Neuron (in vitro differentiated cells): ENCODE measurements around the gene SLC7A1.

Source experiments
- H2AFZ ChIP-seq: one replicate; pipeline ENCODE4 v1.6.1; 2013; ENCODE audit warnings: low read depth, mild to moderate bottlenecking, inconsistent platforms, low read length, moderate library complexity
- H3K27me3 ChIP-seq: one replicate; pipeline ENCODE4 v1.6.1; 2013; ENCODE audit warnings: low read length; ENCODE audit not compliant: insufficient read depth
- H3K36me3 ChIP-seq: one replicate; pipeline ENCODE4 v1.6.1; 2013; ENCODE audit warnings: low read length; ENCODE audit not compliant: insufficient read depth
- H3K4me1 ChIP-seq: one replicate; pipeline ENCODE4 v1.6.1; 2013; ENCODE audit warnings: low read length; ENCODE audit not compliant: insufficient read depth
- H3K4me3 ChIP-seq: 2 replicates; pipeline ENCODE4 v1.5.1; 2013; ENCODE audit warnings: mild to moderate bottlenecking, low read length, moderate library complexity
- H3K9me3 ChIP-seq: one replicate; pipeline ENCODE4 v1.6.1; 2013; ENCODE audit warnings: low read length

SLC7A1 gene

DNA sequence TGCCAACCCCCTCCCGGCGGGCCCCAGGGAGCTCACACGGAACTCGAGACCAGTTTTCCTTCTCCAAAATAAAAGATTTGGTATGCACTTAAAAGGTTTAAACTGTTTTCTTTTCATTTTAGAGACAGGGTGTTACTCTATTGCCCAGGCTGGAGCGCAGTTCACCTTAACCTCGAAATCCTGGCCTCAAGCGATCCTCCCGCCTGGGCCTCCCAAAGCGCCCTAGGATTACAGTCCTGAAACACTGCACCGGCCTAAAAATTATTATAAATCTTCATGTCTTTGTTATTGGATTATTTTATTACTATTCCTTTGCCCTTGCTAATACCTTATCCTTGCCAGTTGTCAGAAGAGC is 553 bp upstream of the SLC7A1 start:
- Histone ChIP-seq H2AFZ (peak overlapping the region; percentile 44), H3K27me3 (peaks cover 3% of the 10 kb centered on the region), H3K36me3 (no peaks in the 10 kb centered on the region), H3K4me1 (peaks cover 11% of the 10 kb centered on the region), H3K4me3 (peak overlapping the region; percentile 72), H3K9me3 (no peaks in the 10 kb centered on the region)

DNA sequence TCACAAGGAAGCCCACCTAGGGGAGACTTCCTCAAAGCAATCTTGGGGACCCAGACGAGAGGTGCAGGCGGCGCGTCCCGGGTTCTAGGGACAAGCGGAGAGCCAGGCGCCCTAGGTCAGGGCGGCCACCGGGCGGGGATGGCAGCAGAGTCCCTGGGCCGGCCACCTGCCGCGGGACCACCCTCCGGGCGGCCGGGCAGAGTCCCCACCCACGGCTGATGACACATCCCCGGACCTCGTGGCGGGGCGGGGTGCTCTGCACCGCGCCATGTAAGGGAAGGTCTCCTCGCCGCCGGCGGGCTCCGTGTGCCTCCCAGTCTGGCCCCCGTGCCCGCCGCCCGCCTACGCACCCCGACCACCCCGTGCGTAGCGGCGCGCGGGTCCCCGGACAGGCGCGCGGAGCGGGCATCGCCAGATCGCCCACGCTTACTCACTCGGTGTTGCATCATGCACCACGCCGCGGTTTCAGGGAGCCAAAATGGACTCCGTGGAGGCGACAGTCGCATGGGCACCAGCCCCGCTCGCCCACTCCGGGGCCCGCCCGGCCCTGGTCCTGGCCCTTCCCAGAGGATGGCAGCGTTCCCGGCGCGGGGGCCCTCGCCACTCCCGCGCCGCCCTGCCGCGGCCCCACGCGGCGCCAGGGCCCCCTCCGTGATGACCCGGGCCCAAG is 643 bp downstream of the SLC7A1 start:
- H2AFZ ChIP-seq = peak overlapping the region; percentile 69
- peak overlapping the region; percentile 72 for H3K4me3 ChIP-seq
- peaks cover 11% of the 10 kb centered on the region for H3K4me1 ChIP-seq
- H3K36me3 ChIP-seq = no peaks in the 10 kb centered on the region
- peaks cover 3% of the 10 kb centered on the region for H3K27me3 ChIP-seq
- H3K9me3 ChIP-seq = no peaks in the 10 kb centered on the region

DNA sequence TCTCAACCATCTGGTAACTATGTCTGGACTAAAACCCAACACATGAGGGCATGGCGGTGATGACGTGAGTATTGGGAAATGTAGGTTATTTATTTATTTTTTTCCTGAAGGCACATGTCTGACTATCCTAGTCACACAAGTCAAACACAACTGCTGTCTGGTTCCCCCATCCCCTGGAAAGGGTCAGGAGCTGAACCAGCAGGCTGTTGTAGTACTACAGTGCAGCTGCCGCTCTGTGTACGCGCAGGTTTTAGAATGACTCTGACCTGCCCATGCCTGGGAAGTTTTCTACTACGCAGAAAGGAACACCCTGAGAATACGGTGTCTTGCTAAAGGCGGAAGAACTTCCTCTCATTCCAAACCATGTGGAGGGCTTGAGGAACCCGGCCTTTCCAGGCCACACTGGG is 1.2 kb downstream of the SLC7A1 start:
- H3K4me1 ChIP-seq = peaks cover 11% of the 10 kb centered on the region
- H3K27me3 ChIP-seq = peaks cover 3% of the 10 kb centered on the region
- H3K36me3 ChIP-seq = no peaks in the 10 kb centered on the region
- H2AFZ ChIP-seq = peak overlapping the region; percentile 69
- no peaks in the 10 kb centered on the region for H3K9me3 ChIP-seq
- peak overlapping the region; percentile 72 for H3K4me3 ChIP-seq

DNA sequence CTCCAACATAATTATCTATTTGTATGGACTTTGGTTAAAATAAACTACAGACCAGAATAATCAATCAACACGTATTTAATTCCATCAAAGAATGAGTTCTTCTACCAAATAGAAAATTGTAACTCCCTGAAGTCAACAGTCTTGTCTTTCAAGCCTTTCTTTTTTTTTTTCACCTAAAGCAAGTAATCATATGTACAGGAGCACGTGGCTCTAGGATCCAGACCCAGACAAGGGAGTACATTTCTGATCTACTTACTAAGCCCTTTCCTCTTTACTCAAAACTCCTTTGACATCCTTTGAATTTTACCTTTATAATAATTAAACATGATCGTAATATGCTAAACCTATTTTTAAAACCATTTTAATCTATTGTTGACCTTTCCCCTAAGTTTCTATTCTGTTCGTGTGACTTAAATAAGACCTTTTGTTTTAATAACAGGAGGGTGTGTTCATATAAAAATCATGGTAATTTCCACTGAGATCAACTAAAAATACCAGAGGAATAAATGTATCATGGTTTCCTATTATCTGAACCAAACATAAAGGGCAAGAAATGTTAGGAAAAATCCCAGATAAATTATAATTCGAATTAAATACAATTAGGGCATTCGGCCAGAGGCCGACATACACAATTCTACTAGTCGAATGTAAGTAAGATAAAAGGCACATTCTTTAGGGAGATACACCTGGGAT is 1.7 kb downstream of the SLC7A1 start:
- H3K4me3 ChIP-seq = peak overlapping the region; percentile 72
- no peak overlapping the region for H2AFZ ChIP-seq
- H3K4me1 ChIP-seq = peaks cover 11% of the 10 kb centered on the region
- H3K9me3 ChIP-seq = no peaks in the 10 kb centered on the region
- H3K36me3 ChIP-seq = no peaks in the 10 kb centered on the region
- peaks cover 3% of the 10 kb centered on the region for H3K27me3 ChIP-seq

DNA sequence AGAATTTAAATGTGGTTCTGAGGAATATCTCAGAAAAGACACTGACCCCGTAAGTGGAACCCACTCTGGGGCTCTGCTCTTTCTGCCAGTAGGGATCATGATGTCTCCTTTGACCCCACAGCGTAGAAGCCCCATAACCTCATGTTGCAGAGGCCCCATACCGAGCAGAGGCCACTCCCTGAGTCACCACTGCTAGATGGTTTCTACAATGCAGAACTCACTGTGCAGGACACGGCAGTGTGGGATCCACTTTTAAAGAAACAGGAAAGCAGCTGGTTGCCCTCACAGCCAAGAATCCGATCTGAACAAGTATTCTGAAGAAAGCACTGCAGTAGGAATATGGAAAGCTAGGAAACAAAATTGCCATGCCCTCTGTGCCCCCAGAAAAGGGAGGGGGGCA is 4.2 kb downstream of the SLC7A1 start:
- peaks cover 11% of the 10 kb centered on the region for H3K4me1 ChIP-seq
- H3K4me3 ChIP-seq = no peak overlapping the region
- H3K9me3 ChIP-seq = no peaks in the 10 kb centered on the region
- no peaks in the 10 kb centered on the region for H3K36me3 ChIP-seq
- no peaks in the 10 kb centered on the region for H3K27me3 ChIP-seq
- no peak overlapping the region for H2AFZ ChIP-seq

DNA sequence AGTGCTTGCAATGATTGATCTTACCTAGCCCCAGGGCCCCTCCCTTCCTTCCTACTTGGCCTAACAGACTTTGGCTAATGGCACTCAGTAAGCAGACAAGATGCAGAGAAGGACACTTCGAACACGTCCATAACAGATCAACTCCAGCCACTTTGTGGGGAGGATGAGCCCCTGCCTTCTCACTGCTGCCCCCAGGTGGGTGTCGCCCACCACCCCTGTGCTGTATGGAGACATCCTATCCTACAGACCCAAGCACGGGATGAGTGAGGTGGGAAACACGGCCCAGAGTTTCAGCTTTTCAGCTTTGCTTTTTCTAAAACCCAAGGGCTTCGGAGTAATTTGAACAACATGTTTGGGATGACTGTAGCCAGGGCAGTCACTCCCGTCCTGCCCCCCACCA is 5.5 kb downstream of the SLC7A1 start:
- no peaks in the 10 kb centered on the region for H3K36me3 ChIP-seq
- no peak overlapping the region for H3K4me3 ChIP-seq
- no peaks in the 10 kb centered on the region for H3K27me3 ChIP-seq
- H2AFZ ChIP-seq = no peak overlapping the region
- H3K4me1 ChIP-seq = peaks cover 11% of the 10 kb centered on the region
- no peaks in the 10 kb centered on the region for H3K9me3 ChIP-seq

DNA sequence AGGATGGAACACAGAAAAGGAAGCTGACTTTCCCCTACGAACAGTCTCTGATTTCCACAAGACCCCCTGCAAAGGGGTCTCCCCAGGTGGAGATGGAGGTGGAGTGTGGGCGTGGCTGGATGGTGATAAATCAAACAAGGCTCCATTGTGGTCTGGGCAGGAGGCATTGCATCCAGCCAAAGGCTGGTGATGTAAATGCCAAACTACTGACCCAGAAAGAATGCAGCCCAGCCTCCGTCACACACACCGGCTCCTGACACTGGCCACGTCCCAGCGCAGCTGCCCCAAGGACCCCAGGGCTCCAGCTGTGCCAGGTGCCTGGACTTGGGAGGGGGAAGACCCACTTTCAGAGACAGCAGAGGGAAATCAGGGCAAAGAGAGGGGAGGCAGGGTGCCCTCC is 6.3 kb downstream of the SLC7A1 start:
- no peaks in the 10 kb centered on the region for H3K9me3 ChIP-seq
- no peaks in the 10 kb centered on the region for H3K36me3 ChIP-seq
- H3K4me3 ChIP-seq = no peak overlapping the region
- peaks cover 9% of the 10 kb centered on the region for H3K4me1 ChIP-seq
- H2AFZ ChIP-seq = no peak overlapping the region
- H3K27me3 ChIP-seq = no peaks in the 10 kb centered on the region

DNA sequence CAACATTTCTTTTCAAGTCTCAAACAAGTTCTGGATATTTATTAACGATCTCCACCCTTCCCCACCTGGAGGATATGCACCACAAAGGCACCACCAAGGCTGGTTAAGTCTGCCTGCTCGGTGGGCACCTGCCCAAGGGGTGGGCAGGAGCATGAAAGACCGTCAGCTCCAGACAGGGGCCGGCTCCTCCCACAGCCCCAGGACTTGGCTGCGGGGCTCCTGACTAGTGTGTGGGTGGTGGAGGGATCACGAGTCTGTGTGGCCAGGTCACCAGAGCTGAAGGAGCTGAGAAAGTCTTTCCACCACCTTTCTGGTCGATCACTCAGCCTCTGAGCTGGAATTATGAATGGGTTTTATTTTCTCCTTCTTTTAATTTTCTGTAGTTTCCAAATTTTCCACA is 7.8 kb downstream of the SLC7A1 start:
- Histone ChIP-seq H2AFZ (no peak overlapping the region), H3K27me3 (no peaks in the 10 kb centered on the region), H3K4me1 (peaks cover 6% of the 10 kb centered on the region)

DNA sequence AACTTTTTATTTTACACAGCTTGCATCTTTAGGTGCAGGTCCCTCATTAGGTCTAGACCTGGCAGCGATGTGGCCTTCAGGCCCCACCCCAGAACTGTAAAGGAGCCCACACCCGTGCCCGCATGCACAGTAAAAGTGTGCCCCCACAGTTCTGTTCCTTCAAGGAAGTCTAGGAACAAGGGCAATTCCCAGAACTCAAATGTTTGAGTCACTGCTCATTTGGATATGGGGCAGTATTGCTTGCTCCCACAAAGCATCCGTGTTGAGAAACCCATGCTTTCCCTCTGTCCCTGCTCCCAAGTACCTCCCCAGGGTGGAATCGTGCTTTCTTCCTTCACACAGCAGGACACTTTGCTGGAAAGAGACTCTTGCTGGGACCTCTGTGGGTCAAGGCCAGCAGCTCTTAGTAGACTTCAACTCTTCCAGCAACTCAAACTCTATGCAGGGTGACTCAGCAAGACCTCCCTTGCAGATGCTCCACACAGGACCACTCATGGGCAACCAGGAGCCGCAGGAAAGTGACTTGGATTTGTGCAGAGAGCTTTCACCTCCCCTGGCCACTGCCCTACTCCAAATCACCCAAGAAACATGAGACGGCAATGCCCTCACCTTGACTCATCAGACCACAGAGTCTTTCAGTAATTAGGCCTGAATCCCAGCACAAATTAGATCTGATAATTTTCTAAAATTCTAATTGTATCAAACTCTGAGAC is 12.3 kb downstream of the SLC7A1 start:
- peaks cover 7% of the 10 kb centered on the region for H3K9me3 ChIP-seq
- H3K36me3 ChIP-seq = no peaks in the 10 kb centered on the region
- H3K4me3 ChIP-seq = no peak overlapping the region
- no peak overlapping the region for H2AFZ ChIP-seq
- no peaks in the 10 kb centered on the region for H3K4me1 ChIP-seq
- no peaks in the 10 kb centered on the region for H3K27me3 ChIP-seq

More for the DNA sequence above, 7.8 kb downstream of the SLC7A1 start:
- Histone ChIP-seq H3K4me3 (no peak overlapping the region), H3K36me3 (no peaks in the 10 kb centered on the region), H3K9me3 (no peaks in the 10 kb centered on the region)

DNA sequence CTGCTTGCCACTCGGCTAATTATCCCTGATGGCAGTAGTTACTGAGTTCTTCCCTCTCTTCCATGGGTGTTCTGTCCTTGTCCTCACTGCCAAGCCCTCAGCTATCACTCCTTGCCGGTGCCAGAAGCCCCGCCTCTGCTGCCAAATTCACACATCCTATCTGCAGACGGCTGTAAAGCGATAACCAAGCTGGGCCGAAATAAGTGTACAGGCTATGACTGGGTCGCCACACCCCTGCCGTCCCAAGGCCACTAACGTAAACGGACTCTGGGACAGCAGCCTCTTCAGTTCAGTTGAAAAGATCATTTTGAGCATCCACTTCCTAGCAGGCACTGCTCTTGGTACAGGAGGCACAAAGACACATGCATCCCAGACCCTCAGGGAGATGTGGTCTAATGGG is 13.3 kb downstream of the SLC7A1 start:
- Histone ChIP-seq H3K36me3 (no peaks in the 10 kb centered on the region), H3K27me3 (no peaks in the 10 kb centered on the region), H3K9me3 (peaks cover 11% of the 10 kb centered on the region), H3K4me1 (no peaks in the 10 kb centered on the region), H3K4me3 (no peak overlapping the region), H2AFZ (no peak overlapping the region)

DNA sequence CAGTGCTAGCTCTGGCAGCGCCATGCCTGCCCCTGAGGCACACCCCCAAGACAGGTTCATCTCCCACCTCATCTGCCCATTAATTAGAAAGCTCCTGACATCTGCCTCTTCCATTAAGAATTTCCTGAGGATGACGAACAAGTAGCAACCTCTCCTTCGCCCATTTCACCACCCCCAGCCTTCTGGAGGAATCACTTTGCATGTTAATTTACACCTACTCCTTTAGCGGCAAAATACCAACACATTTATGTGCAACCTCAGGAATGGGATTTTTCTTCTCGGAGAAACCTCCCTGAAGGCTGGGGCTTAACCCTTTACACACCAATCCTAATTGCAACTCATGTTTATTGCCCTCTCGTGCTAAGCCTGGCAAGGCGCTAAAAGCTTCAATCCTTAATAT is 13.8 kb downstream of the SLC7A1 start:
- Histone ChIP-seq H3K4me1 (no peaks in the 10 kb centered on the region), H3K36me3 (no peaks in the 10 kb centered on the region)

DNA sequence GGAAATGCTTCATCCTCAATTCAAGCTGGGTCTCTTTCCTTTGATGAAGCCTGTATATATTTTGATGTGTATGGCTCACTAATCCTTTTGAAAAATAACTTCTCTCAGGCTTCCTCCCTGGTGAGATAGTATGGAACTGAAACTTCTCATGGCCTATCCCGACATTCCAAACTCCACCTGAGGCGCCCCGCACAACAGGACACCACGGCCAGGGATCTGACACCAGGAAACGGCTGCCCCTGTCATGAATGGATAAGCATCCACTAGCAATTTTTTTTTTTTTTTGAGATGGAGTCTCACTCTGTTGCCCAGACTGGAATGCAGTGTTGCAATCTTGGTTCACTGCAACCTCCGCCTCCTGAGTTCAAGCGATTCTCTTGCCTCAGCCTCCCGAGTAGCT is 16.4 kb downstream of the SLC7A1 start:
- no peaks in the 10 kb centered on the region for H3K36me3 ChIP-seq
- peaks cover 11% of the 10 kb centered on the region for H3K9me3 ChIP-seq
- no peaks in the 10 kb centered on the region for H3K27me3 ChIP-seq
- H2AFZ ChIP-seq = no peak overlapping the region
- no peak overlapping the region for H3K4me3 ChIP-seq
- no peaks in the 10 kb centered on the region for H3K4me1 ChIP-seq

More for the DNA sequence above, 13.8 kb downstream of the SLC7A1 start:
- Histone ChIP-seq H3K9me3 (peaks cover 11% of the 10 kb centered on the region), H3K4me3 (no peak overlapping the region), H2AFZ (no peak overlapping the region), H3K27me3 (no peaks in the 10 kb centered on the region)

DNA sequence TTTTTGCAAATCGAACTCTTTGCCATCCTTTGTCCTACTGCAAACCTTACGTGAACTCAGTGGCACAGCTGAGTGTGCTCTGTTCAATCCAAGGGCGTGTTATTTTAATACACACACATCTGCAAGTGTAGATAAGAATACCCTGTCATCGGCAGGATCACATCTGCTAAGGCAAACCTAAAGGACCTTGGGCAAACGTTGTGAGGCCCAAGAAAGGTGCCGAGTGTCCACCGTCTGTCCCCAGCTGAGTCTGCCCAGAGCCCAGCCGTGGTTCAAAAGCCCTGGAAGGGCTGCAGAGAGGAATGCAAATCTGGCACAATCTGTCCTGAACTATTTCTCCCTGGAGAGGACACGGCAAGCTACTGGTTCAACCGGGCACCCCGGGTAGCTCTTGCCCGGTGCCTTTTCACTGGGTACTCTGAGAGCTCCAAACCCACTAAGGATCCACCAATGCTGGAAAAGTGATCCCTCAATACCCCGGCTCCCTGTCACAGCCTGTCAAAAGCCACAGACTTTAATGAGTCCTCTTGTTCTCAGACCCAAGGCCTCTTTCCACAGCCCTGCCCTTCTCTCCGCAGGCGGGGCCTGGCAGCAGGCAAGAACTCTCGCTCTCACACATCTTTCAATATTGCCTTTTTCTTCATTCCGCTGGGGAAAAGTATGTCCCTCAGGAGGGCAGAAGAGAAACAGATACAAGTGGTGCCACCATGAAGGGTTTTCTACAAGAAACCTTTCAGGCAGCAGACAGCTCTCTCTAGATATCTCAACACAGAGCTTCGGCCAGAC is 17.0 kb downstream of the SLC7A1 start:
- Histone ChIP-seq H2AFZ (no peak overlapping the region), H3K4me1 (no peaks in the 10 kb centered on the region), H3K36me3 (no peaks in the 10 kb centered on the region), H3K4me3 (no peak overlapping the region), H3K9me3 (peaks cover 11% of the 10 kb centered on the region), H3K27me3 (no peaks in the 10 kb centered on the region)
